ENCODE measurements around the gene ANO2.

ANO2 gene

GRCh38 chr12:5964913-5965900, 20.1 kb upstream of the ANO2 start:
- in situ Hi-C loops (cut with HindIII; ENCODE audit: low sequenced_read_pairs): loop anchor here (5.0 kb wide), 1 partner anchor 38 kb away; no protein-coding TSS in a partner anchor

DNA sequence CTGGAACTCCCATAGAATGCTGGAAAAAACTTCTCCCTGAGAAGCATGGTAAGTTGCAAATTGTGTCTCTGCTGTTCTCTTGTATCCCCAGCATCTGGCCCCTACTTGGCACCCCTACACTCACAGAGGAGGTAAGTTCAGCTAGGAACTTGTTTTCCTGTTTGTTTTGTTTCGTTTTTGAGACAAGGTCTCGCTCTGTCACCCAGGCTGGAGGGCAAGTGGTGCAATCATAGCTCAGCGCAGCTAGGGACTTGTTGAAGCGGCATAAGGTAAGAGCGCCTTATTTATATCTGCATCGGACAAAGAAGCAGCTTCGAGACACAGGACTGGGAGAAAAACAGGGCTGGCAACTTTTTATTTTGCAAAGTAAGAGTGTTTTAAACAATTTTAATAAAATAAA, 18.5 kb upstream of the ANO2 start:
- in situ Hi-C loops (cut with HindIII; ENCODE audit: low sequenced_read_pairs): loop anchor here (5.0 kb wide), 1 partner anchor 36 kb away; no protein-coding TSS in a partner anchor

GRCh38 chr12:5960783-5961182, 15.7 kb upstream of the ANO2 start:
- in situ Hi-C loops (cut with HindIII; ENCODE audit: low sequenced_read_pairs): loop anchor here (5.0 kb wide), 1 partner anchor 33 kb away; no protein-coding TSS in a partner anchor

GRCh38 chr12:5956987-5957386, 11.9 kb upstream of the ANO2 start:
- in situ Hi-C loops (cut with HindIII; ENCODE audit: low sequenced_read_pairs): no loop called here

GRCh38 chr12:5954661-5955060, 9.6 kb upstream of the ANO2 start:
- in situ Hi-C loops (cut with HindIII; ENCODE audit: low sequenced_read_pairs): no loop called here

DNA sequence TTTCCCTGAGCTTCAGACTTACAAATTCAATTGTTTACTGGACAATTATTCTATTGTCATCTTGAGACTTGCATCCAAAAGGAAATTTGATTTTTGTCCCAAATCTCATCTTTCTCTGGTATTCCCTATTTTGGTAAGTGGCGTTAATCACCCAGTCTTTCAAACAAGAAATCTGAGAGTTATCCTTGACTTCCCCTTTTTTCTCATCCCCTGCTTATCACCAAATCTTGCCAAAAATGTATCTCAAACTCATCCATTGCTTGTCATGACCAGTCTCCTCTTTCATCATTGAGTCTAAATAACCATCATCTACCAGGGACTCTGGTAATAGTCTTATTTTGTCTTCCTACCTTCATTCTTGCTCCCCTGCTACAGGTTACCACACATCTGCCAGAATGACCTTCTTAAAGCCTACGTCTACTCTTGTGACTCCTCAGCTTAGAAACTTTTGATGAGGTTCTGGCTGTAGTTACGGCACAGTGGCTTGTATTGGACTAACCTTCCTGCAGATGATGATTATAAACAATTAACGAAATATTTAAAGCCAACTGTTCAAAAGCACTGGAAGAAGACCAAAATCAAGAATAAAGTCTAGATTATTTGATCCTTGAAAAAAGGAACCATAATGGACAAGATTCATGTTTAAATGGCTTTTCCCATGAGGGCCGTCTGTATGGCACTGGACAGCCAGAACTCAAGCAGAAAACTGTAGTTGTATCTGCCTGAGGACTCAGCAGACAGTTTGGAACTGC, 9.0 kb upstream of the ANO2 start:
- in situ Hi-C loops (cut with HindIII; ENCODE audit: low sequenced_read_pairs): no loop called here

DNA sequence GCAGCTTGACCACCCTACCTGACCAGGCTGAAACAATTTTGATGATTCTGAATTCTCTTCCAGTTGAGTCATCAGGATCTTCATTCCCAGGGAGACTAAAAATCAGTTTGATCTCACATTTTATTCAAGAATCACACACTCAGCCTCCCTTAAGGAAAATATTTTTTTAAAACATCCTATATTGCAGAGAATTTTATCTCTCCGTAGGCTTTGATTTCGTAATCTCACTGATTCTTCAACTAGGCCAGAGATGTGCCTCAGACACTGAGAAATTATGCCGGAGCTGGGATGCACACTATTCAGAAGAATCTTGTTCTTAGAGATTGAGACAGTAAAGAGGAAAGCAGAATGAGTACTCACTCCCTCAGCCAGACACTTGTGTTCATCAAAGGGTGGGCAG, 7.0 kb upstream of the ANO2 start:
- in situ Hi-C loops (cut with HindIII; ENCODE audit: low sequenced_read_pairs): no loop called here

GRCh38 chr12:5948696-5949095, 3.6 kb upstream of the ANO2 start:
- in situ Hi-C loops (cut with HindIII; ENCODE audit: low sequenced_read_pairs): no loop called here

- in situ Hi-C loops (cut with HindIII; ENCODE audit: low sequenced_read_pairs): no loop called here
These were observed 1.9 kb upstream of the ANO2 start for GRCh38 chr12:5947006-5947405.

DNA sequence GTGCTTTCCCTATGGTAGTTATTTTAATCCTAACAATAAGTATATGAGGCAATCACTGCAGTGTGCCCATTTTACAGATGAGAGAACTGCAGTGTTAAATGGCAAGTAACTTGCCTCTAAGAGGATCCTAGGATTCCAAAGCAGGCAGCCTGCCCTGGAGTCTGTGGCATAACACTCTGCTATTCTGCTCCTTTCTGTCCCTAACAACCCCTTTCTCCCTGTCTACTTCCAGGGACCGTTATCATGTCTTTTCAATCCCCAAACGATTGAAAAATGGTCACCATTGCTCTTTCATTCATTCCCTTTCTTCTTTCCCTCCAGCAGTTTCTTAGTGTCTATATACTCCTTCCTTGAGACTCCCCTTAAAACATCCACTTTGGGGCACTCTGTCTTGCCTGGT, 1.3 kb upstream of the ANO2 start:
- in situ Hi-C loops (cut with HindIII; ENCODE audit: low sequenced_read_pairs): no loop called here

DNA sequence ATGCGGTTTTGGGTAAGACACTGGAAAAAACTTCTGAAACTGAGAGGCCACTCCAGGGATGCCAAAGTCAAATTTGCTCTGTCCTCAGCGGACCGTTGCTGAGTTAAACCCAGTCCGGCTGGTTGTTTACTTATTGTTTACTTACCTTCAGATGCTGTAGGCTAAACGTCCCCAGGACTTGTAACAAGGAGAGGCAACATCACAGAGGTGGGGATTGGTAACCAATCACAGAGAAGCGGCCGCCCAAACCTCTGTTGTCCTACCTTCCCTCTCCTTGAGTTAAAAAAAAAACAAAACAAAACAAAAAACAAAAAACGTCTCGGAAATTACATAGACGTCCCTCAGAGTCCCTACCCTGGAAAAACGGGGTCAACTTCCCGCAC, 380 bp downstream of the ANO2 start:
- in situ Hi-C loops (cut with HindIII; ENCODE audit: low sequenced_read_pairs): no loop called here

- in situ Hi-C loops (cut with HindIII; ENCODE audit: low sequenced_read_pairs): no loop called here
These were observed 1.0 kb downstream of the ANO2 start for GRCh38 chr12:5944053-5944452.

DNA sequence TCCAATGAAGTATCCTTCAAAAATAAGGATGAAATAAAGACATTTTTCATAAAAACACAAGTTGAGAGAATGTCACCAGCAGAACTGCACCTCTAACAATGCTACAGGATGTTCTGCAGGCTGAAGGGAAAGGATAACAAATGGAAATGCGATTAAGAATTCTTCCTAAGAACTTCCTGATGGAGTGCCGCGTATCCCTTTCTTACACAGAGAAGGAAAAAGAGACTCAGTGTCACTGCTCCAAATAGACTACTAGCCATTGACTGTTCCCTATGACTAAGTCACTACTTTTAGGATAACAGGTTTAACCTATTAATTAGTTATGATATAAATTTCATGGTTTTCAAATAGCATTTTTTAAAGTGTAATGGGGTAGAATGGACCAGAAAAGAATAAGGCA, 3.2 kb downstream of the ANO2 start:
- in situ Hi-C loops (cut with HindIII; ENCODE audit: low sequenced_read_pairs): no loop called here

DNA sequence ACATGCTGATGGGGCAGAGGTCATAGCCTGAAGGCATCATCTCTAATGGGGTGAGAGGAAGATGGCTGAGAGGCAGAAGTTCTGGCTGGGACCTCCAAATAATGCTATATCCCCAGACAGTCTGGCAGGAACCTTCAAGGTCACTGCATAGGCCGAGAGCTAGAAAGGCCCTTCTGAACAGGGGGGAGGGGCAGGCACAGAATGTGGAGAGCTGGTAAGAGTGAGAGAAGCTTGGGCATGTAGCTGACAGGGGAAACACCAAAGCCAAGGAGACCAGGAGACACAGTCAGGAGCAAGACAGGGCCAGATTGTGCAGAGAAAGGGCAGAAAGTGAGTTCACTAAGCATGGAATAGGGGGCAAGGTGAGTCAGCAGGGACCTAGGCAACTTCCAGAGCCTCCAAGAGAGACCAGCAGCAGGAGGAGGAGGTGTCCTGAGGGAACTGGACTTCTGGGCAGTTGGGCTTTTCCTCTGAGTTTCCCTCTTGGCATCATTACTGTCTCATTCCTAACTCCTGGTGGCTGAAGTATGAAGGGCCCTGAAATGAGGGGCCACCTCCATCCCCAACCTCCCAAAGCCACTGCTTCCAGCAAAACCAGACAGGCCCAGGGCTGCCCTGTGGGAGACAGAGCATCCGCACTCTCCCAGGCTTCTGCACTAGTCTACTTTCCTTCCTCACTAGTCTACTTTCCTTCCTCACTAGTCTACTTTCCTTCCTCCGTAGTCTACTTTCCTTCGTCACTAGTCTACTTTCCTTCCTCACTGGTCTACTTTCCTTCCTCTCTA, 17.1 kb downstream of the ANO2 start:
- in situ Hi-C loops (cut with HindIII; ENCODE audit: low sequenced_read_pairs): loop anchor here (5.0 kb wide), 1 partner anchor 34 kb away; no protein-coding TSS in a partner anchor

DNA sequence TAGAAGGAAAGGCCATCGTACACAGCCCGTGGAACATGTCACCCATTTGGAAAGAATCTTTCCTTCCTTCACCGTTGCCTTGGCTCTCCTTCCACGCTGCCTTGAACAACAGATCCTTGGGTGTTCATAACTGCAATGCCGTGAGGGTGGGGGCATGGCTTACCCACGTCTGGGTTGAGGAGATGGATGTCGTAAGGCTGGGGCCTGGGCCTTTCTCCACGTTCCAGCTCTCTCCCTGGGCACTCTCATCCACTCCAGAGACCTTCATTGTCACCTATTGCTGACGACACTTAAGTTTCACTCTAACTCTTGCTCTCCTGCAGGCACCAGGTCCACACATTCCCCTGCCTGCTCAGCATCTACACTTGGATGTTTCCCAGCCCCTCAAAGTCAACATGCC, 19.4 kb downstream of the ANO2 start:
- in situ Hi-C loops (cut with HindIII; ENCODE audit: low sequenced_read_pairs): loop anchor here (5.0 kb wide), 1 partner anchor 37 kb away; no protein-coding TSS in a partner anchor

DNA sequence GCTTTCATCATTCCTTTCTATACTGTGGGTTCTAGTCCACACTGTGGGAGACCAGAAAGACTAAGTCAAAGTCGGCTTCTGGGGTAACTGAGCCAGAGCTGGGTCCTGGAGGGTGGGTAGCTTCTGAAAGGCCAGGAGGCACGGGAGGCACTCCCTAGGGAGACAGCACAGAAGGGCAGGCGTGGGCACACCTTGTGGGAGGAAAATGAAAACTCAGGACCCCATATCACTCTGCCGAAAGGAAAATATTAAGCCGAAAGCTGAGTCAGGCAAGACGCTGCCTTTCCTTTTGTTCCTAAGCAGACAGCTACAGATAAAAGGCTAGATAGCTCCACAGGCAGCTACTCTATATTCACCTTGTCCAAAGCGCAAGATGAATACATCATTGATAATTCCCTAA, 20.7 kb downstream of the ANO2 start:
- in situ Hi-C loops (cut with HindIII; ENCODE audit: low sequenced_read_pairs): no loop called here

- in situ Hi-C loops (cut with HindIII; ENCODE audit: low sequenced_read_pairs): no loop called here
These were observed 21.3 kb downstream of the ANO2 start for GRCh38 chr12:5923751-5924150.

DNA sequence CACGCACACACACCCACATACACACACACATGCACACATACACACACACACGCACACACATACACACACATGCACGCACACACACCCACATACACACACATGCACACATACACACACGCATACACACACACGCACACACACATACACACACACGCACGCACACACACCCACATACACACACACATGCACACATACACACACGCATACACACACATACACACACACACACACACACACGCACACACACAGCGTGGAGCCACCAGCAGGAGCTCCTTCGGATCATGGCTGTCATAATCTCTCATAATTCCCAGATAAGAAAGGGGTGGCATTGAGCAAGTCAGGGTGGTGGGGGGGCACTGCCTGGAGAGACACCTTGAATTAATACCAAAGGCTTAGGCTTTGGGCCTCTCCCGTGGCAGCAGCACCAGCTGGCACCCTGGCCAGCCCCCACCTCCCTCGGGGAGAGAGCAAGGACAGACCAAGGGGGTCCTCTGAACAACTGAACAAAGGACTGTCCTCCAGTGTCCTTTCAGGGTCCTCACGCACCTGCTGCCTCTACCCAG, 21.9 kb downstream of the ANO2 start:
- in situ Hi-C loops (cut with HindIII; ENCODE audit: low sequenced_read_pairs): no loop called here

DNA sequence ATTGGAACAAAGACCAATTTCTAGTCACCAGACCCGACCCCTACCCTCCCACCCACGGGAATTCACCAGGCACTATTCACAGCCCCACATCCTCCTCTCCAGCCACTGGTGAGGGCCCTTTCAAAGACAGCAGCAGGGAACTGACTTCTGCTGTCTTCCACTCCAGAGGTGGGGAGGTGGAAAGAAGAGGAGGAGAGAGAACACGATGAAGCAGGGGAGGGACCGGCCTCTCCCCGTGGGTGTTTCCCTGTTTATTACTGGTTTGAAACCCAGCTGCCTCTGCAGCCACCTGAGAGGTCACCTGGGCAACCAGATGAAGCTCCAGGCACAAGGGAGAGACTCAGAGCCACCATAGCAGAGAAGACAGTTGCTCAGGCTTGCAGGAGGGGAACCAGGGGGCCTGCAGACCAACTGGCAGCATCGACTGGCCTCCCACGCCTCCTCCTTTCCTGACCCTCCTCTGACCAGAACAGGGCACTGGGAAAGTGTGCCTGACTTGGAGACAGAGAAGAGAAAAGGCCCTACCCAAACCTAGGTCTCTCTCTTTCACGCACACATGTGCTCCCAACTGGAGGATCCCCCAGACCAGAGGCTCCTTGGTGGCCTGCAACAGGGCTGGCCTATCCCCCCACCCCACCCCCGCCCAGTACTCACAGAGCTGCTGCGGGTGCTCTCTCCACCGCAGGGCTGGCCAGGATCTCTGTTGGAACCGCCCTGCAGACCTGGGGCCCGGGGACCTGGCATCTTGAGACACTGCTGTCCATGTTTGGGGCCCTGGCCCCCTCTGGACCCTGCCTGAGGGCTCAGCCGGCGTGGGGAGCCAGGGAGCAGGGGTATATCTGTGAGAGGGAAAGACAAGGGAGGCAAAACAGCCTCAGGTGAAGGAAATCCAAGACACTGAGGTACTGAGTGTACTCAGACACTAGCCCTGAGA, 22.8 kb downstream of the ANO2 start:
- in situ Hi-C loops (cut with HindIII; ENCODE audit: low sequenced_read_pairs): no loop called here
